ENCODE measurements around the gene COPZ2.
A peak's percentile ranks its signal among the peaks of the same experiment; 100 is the strongest.
"Not testable (repeated sequence)": the region's sequence is repeated elsewhere in the genome, so short reads cannot be mapped to it uniquely, and the experiment has no call there.

Gene COPZ2

GRCh38 chr17:48023400-48024148 is 14.0 kb downstream of the COPZ2 start:
- 0 to 1% methylated on average over 54 of the region's 54 CpGs for whole genome bisulfite sequencing, 2 experiments
- peak overlapping the region; percentile 60 for H3K27ac ChIP-seq (ENCODE audit: insufficient read depth, low read depth, low read length, poor library complexity, severe bottlenecking)
- H3K4me1 ChIP-seq (ENCODE audit: control insufficient read depth, insufficient read depth, low read length): peaks cover 27% of the 10 kb centered on the region

DNA sequence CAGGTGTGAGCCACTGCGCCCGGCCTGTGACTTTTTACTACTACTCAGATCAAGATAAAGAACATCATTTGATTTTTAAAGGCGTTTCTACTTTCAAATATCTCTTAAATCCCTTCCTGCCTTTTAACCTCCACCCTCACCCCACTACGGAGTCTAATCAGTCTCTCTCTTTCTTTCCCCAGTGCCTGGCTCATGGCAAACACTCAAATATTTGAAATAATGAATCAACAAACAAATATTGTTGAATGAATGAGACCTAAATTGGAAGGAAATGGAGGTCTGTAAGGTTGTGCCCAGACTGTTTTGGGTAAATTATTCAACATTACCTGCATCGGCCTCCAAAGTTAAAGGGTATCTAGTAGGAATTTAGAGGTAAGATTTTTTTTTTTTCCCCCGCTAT is 14.7 kb downstream of the COPZ2 start:
- peaks cover 20% of the 10 kb centered on the region for H3K27me3 ChIP-seq (ENCODE audit: control insufficient read depth, insufficient read depth, low read length, poor library complexity, severe bottlenecking)
- WGBS, 2 experiments: 76 to 81% methylated on average over 6 of the region's 6 CpGs
- H3K27ac ChIP-seq (ENCODE audit: insufficient read depth, low read depth, low read length, poor library complexity, severe bottlenecking): no peak overlapping the region
- no peaks in the 10 kb centered on the region for H3K9me3 ChIP-seq (ENCODE audit: control insufficient read depth, low read length)
- H3K4me3 ChIP-seq (ENCODE audit: insufficient read depth, low read depth, low read length): no peak overlapping the region
- no peaks in the 10 kb centered on the region for H3K36me3 ChIP-seq (ENCODE audit: control insufficient read depth, insufficient read depth, low read length)
- H3K4me1 ChIP-seq (ENCODE audit: control insufficient read depth, insufficient read depth, low read length): peaks cover 30% of the 10 kb centered on the region

More at GRCh38 chr17:48023400-48024148, 14.0 kb downstream of the COPZ2 start:
- Histone ChIP-seq H3K9me3 (ENCODE audit: control insufficient read depth, low read length) (no peaks in the 10 kb centered on the region), H3K4me3 (ENCODE audit: insufficient read depth, low read depth, low read length) (peak overlapping the region; percentile 44), H3K36me3 (ENCODE audit: control insufficient read depth, insufficient read depth, low read length) (no peaks in the 10 kb centered on the region), H3K27me3 (ENCODE audit: control insufficient read depth, insufficient read depth, low read length, poor library complexity, severe bottlenecking) (peaks cover 20% of the 10 kb centered on the region)

DNA sequence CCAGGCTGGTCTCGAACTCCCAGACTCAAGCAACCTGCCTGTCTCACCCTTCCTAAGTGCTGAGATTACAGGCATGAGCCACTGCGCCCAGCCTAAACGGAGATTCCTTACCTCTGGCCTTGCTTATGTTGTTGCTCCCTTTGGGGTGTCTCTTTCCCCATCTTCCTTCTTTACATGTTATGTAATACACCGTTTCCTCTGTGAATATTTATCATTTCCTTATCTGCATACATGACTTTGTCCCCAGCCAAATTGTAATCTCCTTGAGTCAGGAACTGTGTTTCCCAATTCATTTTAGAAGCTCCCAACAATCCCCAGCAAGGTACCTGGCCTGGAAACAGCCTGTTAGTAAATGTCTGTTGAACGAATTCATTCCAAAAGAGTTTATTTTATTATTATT is 15.7 kb downstream of the COPZ2 start:
- Histone ChIP-seq H3K9me3 (ENCODE audit: control insufficient read depth, low read length) (no peaks in the 10 kb centered on the region), H3K4me1 (ENCODE audit: control insufficient read depth, insufficient read depth, low read length) (peaks cover 34% of the 10 kb centered on the region), H3K27me3 (ENCODE audit: control insufficient read depth, insufficient read depth, low read length, poor library complexity, severe bottlenecking) (peaks cover 20% of the 10 kb centered on the region), H3K4me3 (ENCODE audit: insufficient read depth, low read depth, low read length) (no peak overlapping the region), H3K36me3 (ENCODE audit: control insufficient read depth, insufficient read depth, low read length) (no peaks in the 10 kb centered on the region), H3K27ac (ENCODE audit: insufficient read depth, low read depth, low read length, poor library complexity, severe bottlenecking) (no peak overlapping the region)
- 95 to 96% methylated on average over 5 of the region's 5 CpGs for WGBS, 2 experiments

- 93 to 97% methylated on average over 4 of the region's 4 CpGs for WGBS, 2 experiments
- H3K36me3 ChIP-seq (ENCODE audit: control insufficient read depth, insufficient read depth, low read length); H3K9me3 ChIP-seq (ENCODE audit: control insufficient read depth, low read length); H3K27me3 ChIP-seq (ENCODE audit: control insufficient read depth, insufficient read depth, low read length, poor library complexity, severe bottlenecking); H3K27ac ChIP-seq (ENCODE audit: insufficient read depth, low read depth, low read length, poor library complexity, severe bottlenecking); H3K4me3 ChIP-seq (ENCODE audit: insufficient read depth, low read depth, low read length): not testable (repeated sequence)
- peaks cover 46% of the 10 kb centered on the region for H3K4me1 ChIP-seq (ENCODE audit: control insufficient read depth, insufficient read depth, low read length)
Measured at GRCh38 chr17:48017817-48018158, 19.8 kb downstream of the COPZ2 start.

DNA sequence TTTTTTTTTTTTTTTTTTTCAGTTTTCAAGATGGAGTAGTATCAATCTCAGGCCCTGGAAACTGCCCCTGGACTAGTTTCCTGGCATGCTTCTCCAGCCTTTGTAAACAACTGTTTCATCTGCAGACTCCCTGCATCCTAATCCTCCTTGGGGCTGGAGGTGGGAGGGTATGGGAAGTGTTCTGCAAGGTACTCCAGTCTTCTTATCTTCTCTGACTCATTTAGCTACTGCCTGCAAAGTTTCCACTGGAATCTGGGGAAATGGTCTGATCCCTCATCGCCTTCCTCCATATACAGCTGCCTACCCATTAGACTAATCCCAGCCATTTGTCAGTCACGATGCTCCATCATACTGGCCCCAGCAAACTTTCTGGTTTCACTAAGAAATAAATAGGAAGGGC is 21.5 kb downstream of the COPZ2 start:
- H3K4me1 ChIP-seq (ENCODE audit: control insufficient read depth, insufficient read depth, low read length): peaks cover 56% of the 10 kb centered on the region
- H3K27me3 ChIP-seq (ENCODE audit: control insufficient read depth, insufficient read depth, low read length, poor library complexity, severe bottlenecking): no peaks in the 10 kb centered on the region
- H3K27ac ChIP-seq (ENCODE audit: insufficient read depth, low read depth, low read length, poor library complexity, severe bottlenecking): no peak overlapping the region
- no peaks in the 10 kb centered on the region for H3K9me3 ChIP-seq (ENCODE audit: control insufficient read depth, low read length)
- H3K36me3 ChIP-seq (ENCODE audit: control insufficient read depth, insufficient read depth, low read length): no peaks in the 10 kb centered on the region
- H3K4me3 ChIP-seq (ENCODE audit: insufficient read depth, low read depth, low read length): no peak overlapping the region
- 87 to 88% methylated on average over 2 of the region's 2 CpGs for WGBS, 2 experiments

DNA sequence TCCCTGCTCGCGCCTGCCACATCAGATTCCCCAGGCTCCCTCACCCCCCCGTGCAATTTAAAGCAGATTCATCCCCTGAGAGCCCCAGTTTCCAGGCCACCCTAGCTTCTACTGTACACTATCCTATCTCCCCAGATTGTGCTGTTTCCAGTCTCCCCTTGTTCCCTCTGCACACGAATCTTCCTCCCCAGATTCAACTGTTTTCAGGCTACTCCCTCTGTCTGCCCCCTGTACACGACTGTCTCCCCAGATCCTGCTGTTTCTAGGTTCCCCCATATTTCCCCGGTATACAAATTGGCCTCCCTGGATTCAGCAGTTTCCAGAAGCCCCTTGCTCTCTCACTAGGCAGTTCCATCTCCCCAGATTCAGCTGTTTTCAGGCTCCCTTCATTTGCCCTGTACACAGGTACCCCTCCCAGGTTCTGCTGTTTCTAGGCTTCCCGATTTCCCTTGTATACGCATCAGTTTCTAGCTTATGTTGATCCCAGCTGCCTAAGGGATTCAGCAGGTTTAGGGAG is 22.9 kb downstream of the COPZ2 start:
- Histone ChIP-seq H3K9me3 (ENCODE audit: control insufficient read depth, low read length) (no peaks in the 10 kb centered on the region), H3K27me3 (ENCODE audit: control insufficient read depth, insufficient read depth, low read length, poor library complexity, severe bottlenecking) (no peaks in the 10 kb centered on the region), H3K27ac (ENCODE audit: insufficient read depth, low read depth, low read length, poor library complexity, severe bottlenecking) (peak overlapping the region; percentile 77), H3K4me1 (ENCODE audit: control insufficient read depth, insufficient read depth, low read length) (peaks cover 60% of the 10 kb centered on the region), H3K36me3 (ENCODE audit: control insufficient read depth, insufficient read depth, low read length) (no peaks in the 10 kb centered on the region), H3K4me3 (ENCODE audit: insufficient read depth, low read depth, low read length) (no peak overlapping the region)
- WGBS, 2 experiments: 59 to 69% methylated on average over 8 of the region's 8 CpGs

DNA sequence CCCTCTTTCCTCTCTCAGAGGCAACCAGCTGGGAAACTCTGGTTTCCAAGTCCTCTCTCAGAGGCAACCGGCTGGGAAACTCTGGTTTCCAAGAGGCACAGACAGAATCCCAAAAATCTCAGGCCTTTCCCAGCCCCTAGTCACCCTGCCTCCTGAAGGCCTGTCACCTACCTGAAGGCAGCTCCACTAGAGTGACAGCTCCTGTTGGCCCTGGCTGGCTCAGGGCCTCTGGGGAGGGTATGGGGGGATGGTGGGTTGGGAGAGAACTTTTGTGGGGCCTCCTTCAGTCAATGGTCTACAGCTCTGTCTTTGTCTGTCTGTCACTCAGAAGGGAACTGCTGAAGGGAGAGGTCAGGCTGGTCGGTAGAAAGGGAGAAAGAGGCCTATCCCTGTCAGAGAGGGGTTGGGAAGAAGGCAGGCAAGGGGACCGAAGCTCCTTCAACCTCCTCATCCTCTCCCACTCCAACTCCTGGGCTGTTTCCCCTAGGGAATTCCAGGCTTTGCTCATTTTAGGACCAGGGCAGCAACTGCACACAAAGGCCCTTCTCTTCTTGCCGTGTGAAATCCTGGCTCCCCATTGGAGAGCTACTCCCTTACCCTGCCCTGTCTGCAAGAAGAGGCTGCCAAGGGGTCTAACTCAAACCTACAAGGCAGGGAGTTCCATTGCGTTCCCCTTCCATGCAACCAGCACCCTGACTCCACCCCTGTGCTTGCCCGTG is 23.6 kb downstream of the COPZ2 start:
- 37% methylated on average over 6 of the region's 6 CpGs for WGBS, 2 experiments
- Histone ChIP-seq H3K9me3 (ENCODE audit: control insufficient read depth, low read length) (no peaks in the 10 kb centered on the region), H3K36me3 (ENCODE audit: control insufficient read depth, insufficient read depth, low read length) (no peaks in the 10 kb centered on the region), H3K27me3 (ENCODE audit: control insufficient read depth, insufficient read depth, low read length, poor library complexity, severe bottlenecking) (no peaks in the 10 kb centered on the region), H3K4me1 (ENCODE audit: control insufficient read depth, insufficient read depth, low read length) (peaks cover 60% of the 10 kb centered on the region), H3K4me3 (ENCODE audit: insufficient read depth, low read depth, low read length) (no peak overlapping the region), H3K27ac (ENCODE audit: insufficient read depth, low read depth, low read length, poor library complexity, severe bottlenecking) (peak overlapping the region; percentile 77)

GRCh38 chr17:48012654-48013053 is 24.9 kb downstream of the COPZ2 start:
- 49% methylated on average over 5 of the region's 5 CpGs for WGBS, 2 experiments
- H3K9me3 ChIP-seq (ENCODE audit: control insufficient read depth, low read length): no peaks in the 10 kb centered on the region
- H3K4me1 ChIP-seq (ENCODE audit: control insufficient read depth, insufficient read depth, low read length): peaks cover 55% of the 10 kb centered on the region
- no peaks in the 10 kb centered on the region for H3K27me3 ChIP-seq (ENCODE audit: control insufficient read depth, insufficient read depth, low read length, poor library complexity, severe bottlenecking)
- no peak overlapping the region for H3K4me3 ChIP-seq (ENCODE audit: insufficient read depth, low read depth, low read length)
- H3K27ac ChIP-seq (ENCODE audit: insufficient read depth, low read depth, low read length, poor library complexity, severe bottlenecking): peak overlapping the region; percentile 78
- H3K36me3 ChIP-seq (ENCODE audit: control insufficient read depth, insufficient read depth, low read length): no peaks in the 10 kb centered on the region

DNA sequence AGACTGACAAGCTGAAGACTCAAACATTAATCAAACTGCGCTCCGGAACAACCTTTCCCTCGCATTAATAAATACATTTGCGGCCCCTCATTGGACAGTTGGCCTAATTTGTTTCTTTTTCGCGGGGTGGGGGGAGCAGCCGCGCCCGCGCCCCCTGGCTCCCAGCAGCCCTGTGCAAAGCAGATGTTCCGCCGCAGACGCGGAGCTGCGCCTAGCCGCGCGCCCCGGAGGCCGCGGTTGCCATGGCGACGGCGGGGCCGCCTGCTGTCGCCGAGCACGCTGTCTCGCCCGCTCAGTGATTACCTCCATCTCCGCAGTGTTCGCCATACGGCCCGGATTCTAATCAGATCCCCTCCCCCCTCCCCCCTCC is 25.5 kb downstream of the COPZ2 start:
- Histone ChIP-seq H3K9me3 (ENCODE audit: control insufficient read depth, low read length) (no peaks in the 10 kb centered on the region), H3K36me3 (ENCODE audit: control insufficient read depth, insufficient read depth, low read length) (no peaks in the 10 kb centered on the region), H3K4me3 (ENCODE audit: insufficient read depth, low read depth, low read length) (peak overlapping the region; percentile 38), H3K27me3 (ENCODE audit: control insufficient read depth, insufficient read depth, low read length, poor library complexity, severe bottlenecking) (no peaks in the 10 kb centered on the region), H3K4me1 (ENCODE audit: control insufficient read depth, insufficient read depth, low read length) (peaks cover 57% of the 10 kb centered on the region), H3K27ac (ENCODE audit: insufficient read depth, low read depth, low read length, poor library complexity, severe bottlenecking) (peak overlapping the region; percentile 92)
- WGBS, 2 experiments: 0 to 1% methylated on average over 34 of the region's 34 CpGs

- Histone ChIP-seq H3K36me3 (ENCODE audit: control insufficient read depth, insufficient read depth, low read length) (no peaks in the 10 kb centered on the region), H3K27me3 (ENCODE audit: control insufficient read depth, insufficient read depth, low read length, poor library complexity, severe bottlenecking) (no peaks in the 10 kb centered on the region), H3K27ac (ENCODE audit: insufficient read depth, low read depth, low read length, poor library complexity, severe bottlenecking) (peak overlapping the region; percentile 92), H3K4me1 (ENCODE audit: control insufficient read depth, insufficient read depth, low read length) (peaks cover 59% of the 10 kb centered on the region), H3K4me3 (ENCODE audit: insufficient read depth, low read depth, low read length) (peak overlapping the region; percentile 38), H3K9me3 (ENCODE audit: control insufficient read depth, low read length) (no peaks in the 10 kb centered on the region)
- 5 to 6% methylated on average over 22 to 23 of the region's 23 CpGs for whole genome bisulfite sequencing, 2 experiments
Measured at GRCh38 chr17:48011405-48012150, 26.0 kb downstream of the COPZ2 start.

Measured in ectodermal cell (in vitro differentiated cells).